Peyer's patch (tissue), 4 donors: Measurements from ENCODE around the gene P2RY6. TPM values are rescaled to one million over a fixed set of nuclear protein-coding genes. Genes with fewer than 3 reads are reported as not detected.

ENCODE experiments used
- DNase-seq, 3 donors: peaks; one replicate each; pipeline ENCODE4 v3.0.0-alpha.2; 2017 to 2019
- H3K27ac ChIP-seq, 4 donors: fragments of 200-600 bp; sonication (generic); one replicate each; pipeline ENCODE4 v1.5.1; 2016 to 2019
- H3K27me3 ChIP-seq, 2 donors: fragments of 200-600 bp; sonication (generic); one replicate each; pipeline ENCODE4 v1.5.1; 2019
- H3K36me3 ChIP-seq, 3 donors: fragments of 200-600 bp; sonication (generic); one replicate each; pipeline ENCODE4 v1.5.1; 2016 to 2019
- H3K4me1 ChIP-seq, 4 donors: fragments of 200-600 bp; sonication (generic); one replicate each; pipeline ENCODE4 v1.5.1; 2016 to 2019
- H3K4me3 ChIP-seq, 4 donors: fragments of 200-600 bp; sonication (generic); 1 replicate in 3 of 4; 2 replicates in 1 of 4; pipeline ENCODE4 v1.5.1; 2016 to 2019; ENCODE audit warnings: mild to moderate bottlenecking in 1 of 4
- H3K9me3 ChIP-seq, 4 donors: fragments of 200-600 bp; sonication (generic); one replicate each; pipeline ENCODE4 v1.5.1; 2016 to 2019; ENCODE audit warnings: mild to moderate bottlenecking in 1 of 4
- CTCF ChIP-seq, 6 experiments: fragments of 450-650 bp in 4 of 6; fragments of 200-600 bp in 2 of 6; sonication (generic) in 1 of 6; IDR thresholded peaks; one replicate each; pipeline ENCODE4 v1.5.1; 2017 to 2019; ENCODE audit warnings: antibody characterized with exemption in 6 of 6, mild to moderate bottlenecking in 3 of 6, moderate library complexity in 1 of 6
- POLR2A ChIP-seq, 2 donors: fragments of 450-650 bp; IDR thresholded peaks; one replicate each; pipeline ENCODE4 v1.5.1; 2017; ENCODE audit warnings: antibody characterized with exemption in 2 of 2, mild to moderate bottlenecking in 2 of 2, moderate library complexity in 2 of 2
- total RNA-seq, 4 donors: library from RNA; depleted of rRNA; stranded (reverse); fragments of >200 nt; gene quantifications; one replicate each; pipeline ENCODE4 v1.1.0, GENCODE V29; 2016

Gene P2RY6
- total RNA-seq, 4 donors from 2014 or later, result 1.5 to 6.6 (median 2.3) TPM; not detected in 1

GRCh38 chr11:73286240-73286810 lies 14.2 kb downstream of the P2RY6 start:
- TF ChIP-seq CTCF (IDR thresholded peaks at IDR 0.05), result no peak
- no peak for TF ChIP-seq POLR2A (IDR thresholded peaks at IDR 0.05)
- peaks cover 0 to 16% (median 13%) of the 10 kb centered on the region in 4 donors for H3K4me1 ChIP-seq
- no peak overlapping the region for H3K27ac ChIP-seq
- no peaks in the 10 kb centered on the region for H3K9me3 ChIP-seq
- H3K36me3 ChIP-seq, result no peaks in the 10 kb centered on the region
- H3K4me3 ChIP-seq, result no peak overlapping the region
- DNase-seq, result no peak
- no peaks in the 10 kb centered on the region for H3K27me3 ChIP-seq

- Histone ChIP-seq H3K9me3 (no peaks in the 10 kb centered on the region), H3K4me3 (no peak overlapping the region), H3K27me3 (no peaks in the 10 kb centered on the region), H3K27ac (peak overlapping the region in 1 of 4 donors; percentile 72), H3K36me3 (no peaks in the 10 kb centered on the region), H3K4me1 (peaks cover 0 to 16% (median 13%) of the 10 kb centered on the region in 4 donors)
- DNase-seq, result peak in 1 of 3 donors; percentile 49
- TF ChIP-seq POLR2A (IDR thresholded peaks at IDR 0.05) (no peak), CTCF (IDR thresholded peaks at IDR 0.05) (no peak)
Observed at GRCh38 chr11:73287400-73288101, 15.4 kb downstream of the P2RY6 start.

GRCh38 chr11:73288192-73288872 lies 16.2 kb downstream of the P2RY6 start:
- Histone ChIP-seq H3K4me3 (no peak overlapping the region), H3K4me1 (peaks cover 0 to 16% (median 13%) of the 10 kb centered on the region in 4 donors), H3K9me3 (no peaks in the 10 kb centered on the region), H3K36me3 (no peaks in the 10 kb centered on the region), H3K27ac (peak overlapping the region; percentile 43 to 72 (median 58)), H3K27me3 (no peaks in the 10 kb centered on the region)
- no peak for TF ChIP-seq POLR2A (IDR thresholded peaks at IDR 0.05)
- no peak for TF ChIP-seq CTCF (IDR thresholded peaks at IDR 0.05)
- DNase-seq, result no peak

- Histone ChIP-seq H3K4me3 (peak overlapping the region; percentile 17 to 33 (median 30)), H3K27me3 (no peaks in the 10 kb centered on the region), H3K9me3 (no peaks in the 10 kb centered on the region), H3K36me3 (no peaks in the 10 kb centered on the region), H3K4me1 (peaks cover 0 to 16% (median 13%) of the 10 kb centered on the region in 4 donors), H3K27ac (peak overlapping the region; percentile 43 to 72 (median 58))
- peak; percentile 70 to 89 (median 77) for DNase-seq
- TF ChIP-seq CTCF (IDR thresholded peaks at IDR 0.05), result peak; percentile 81 to 95 (median 89)
- peak in 1 of 2 donors; percentile 9 for TF ChIP-seq POLR2A (IDR thresholded peaks at IDR 0.05)
Observed at GRCh38 chr11:73288873-73289707, 17.0 kb downstream of the P2RY6 start.

- no peak for DNase-seq
Observed at GRCh38 chr11:73290536-73290935, 18.4 kb downstream of the P2RY6 start.

More at GRCh38 chr11:73290536-73290935, 18.4 kb downstream of the P2RY6 start:
- TF ChIP-seq CTCF (IDR thresholded peaks at IDR 0.05) (no peak), POLR2A (IDR thresholded peaks at IDR 0.05) (no peak)
- Histone ChIP-seq H3K4me1 (peaks cover 0 to 16% (median 13%) of the 10 kb centered on the region in 4 donors), H3K27me3 (no peaks in the 10 kb centered on the region), H3K9me3 (no peaks in the 10 kb centered on the region), H3K4me3 (no peak overlapping the region), H3K36me3 (no peaks in the 10 kb centered on the region), H3K27ac (no peak overlapping the region)
